Stimulated activated CD4-positive, alpha-beta T cell treated with anti-CD3 and anti-CD28 coated beads, Interleukin-2, amount 100 ng/mL, for 24 hours (primary cell): Measurements from ENCODE around the gene SEC31B.
A peak's percentile ranks its signal among the peaks of the same experiment; 100 is the strongest.

Source experiments
- DNase-seq, 2 donors: peaks; one replicate each; pipeline ENCODE4 v3.0.0-alpha.2; 2020

Gene SEC31B

DNA sequence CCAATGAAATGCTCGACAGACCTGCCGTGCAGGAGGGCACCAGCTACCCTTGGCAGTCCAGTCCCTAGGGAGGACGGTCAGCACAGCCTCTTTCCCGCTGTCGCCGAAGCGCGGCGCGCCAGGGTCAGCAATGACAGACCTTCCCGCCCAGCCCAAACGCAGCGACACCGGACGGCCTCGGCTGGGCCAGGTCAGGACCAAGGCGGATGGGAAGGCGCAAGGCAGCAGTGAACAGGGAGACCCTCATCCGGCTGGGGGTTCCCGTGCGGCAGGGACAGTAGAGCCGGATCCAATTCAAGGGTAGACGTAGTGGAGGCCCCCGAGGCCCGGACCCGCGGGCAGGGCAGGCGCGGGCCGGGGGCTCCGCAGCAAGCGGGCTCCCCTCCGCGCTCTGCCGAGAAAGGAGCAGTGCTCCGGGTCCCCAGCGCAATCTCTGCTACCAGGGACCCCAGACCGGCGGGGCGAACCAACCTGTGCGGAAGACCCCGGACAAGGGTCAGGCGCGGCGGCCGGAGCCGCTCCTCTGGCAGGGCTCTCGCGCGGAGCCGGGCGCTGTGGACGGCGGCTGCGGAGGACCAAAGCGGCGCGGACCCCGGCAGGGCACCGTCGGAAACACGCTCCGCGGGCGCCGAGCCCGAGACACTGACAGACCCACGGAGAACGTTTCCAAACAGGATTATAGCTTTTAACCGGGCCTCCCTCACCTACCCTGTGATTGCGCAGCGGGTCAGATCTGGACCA, at the start of gene SEC31B:
Gene SEC31B, minus strand, starts transcription at position 551 of the 741 bp plus-strand sequence. CDS start 2,909 bp downstream, outside the sequence.
- no peak for DNase-seq

- DNase-seq = no peak
These were observed 49.3 kb upstream of the SEC31B start for GRCh38 chr10:100568912-100569311.

GRCh38 chr10:100567826-100568225, 48.2 kb upstream of the SEC31B start:
- no peak for DNase-seq

- no peak for DNase-seq
These were observed 47.6 kb upstream of the SEC31B start for GRCh38 chr10:100567249-100567648.

DNA sequence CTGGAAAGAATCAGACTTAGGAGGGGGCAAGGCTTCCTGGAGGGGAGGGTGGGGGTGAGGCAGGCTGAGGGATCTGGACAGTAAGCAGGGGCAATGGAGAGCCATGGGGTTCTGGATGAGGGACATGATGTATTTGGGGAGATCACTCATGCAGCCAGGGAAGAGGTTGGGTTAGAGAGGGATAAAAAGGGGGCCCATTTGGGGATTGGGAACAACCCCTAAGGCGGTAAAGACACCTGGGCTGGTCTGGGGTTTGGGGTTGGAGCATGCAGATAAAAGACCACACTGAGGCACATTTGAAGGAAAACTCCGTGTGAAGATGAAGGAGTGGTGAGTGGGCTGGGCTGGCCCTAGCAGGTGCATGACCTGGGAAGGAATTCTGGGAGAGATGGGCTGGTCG, 46.9 kb upstream of the SEC31B start:
- DNase-seq = no peak

DNA sequence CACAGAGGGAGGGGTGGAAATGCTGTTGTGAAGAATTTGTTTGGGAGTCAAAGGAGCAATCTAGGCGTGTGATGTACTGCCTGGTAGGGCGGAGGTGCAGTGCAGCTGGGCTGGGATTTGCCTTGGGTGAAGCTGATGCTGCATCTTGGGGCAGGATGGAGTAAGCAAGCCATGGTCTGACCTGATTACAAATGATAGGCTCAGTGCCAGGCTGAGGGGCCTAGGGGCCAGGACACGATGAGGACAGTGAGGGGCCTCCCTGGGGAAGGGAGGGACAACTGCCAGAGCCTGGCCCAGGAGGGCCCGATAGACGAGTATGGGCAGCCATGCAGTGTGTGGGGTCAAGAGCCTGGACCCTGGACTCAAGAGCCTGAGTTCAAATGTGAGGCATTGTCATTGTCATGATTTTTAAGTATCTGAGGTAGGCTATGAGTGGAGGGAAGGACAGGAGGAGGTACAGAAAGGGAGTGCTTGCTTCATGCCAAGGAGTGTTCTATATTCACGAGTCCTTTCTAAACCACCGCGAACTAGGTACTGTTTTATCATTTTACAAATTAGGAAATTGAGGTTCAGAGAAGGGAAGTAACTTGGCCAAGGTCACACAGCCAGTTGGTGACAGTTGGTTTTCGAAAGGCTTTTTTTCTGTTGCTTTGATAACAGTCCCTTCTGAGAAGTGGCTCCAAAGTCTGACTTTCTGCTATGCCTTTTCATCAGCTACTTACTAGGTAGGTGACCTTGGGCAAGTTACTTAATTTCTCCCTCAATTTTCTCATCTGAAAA, 45.7 kb upstream of the SEC31B start:
- no peak for DNase-seq

DNA sequence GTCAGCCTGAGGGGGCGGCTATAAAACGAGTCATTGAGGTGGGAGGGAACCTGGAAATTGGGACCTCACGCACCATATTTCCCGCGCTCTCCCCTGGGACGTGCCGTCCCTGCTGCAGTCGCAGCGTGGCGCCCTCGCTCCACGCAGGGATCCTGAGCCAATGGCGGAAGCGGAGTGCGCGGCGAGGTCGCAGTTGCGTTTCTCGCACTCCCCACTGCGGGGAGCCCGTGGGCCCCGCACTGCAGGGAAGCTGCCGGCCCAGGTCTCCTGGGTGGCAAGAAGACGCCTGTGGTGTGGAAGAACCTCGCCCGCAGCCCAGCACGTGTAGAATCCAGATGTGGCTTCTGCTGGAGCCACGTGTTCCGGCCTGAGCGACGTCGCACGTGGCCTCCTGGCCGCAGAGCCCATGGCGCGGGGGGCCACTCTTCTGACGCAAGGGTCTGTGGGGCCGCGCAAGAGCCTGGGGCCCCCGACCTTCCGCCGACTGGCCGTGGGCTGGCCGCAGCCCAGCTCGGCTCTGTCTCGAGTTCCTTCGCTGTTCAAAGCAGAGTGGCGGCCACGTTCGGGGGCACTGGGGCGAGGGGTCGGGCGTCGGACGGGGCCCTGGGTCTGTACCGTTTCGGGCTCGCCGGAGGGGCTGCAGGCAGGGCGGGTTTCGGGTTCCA, 42.5 kb upstream of the SEC31B start:
- peak; percentile 81 to 82 for DNase-seq

DNA sequence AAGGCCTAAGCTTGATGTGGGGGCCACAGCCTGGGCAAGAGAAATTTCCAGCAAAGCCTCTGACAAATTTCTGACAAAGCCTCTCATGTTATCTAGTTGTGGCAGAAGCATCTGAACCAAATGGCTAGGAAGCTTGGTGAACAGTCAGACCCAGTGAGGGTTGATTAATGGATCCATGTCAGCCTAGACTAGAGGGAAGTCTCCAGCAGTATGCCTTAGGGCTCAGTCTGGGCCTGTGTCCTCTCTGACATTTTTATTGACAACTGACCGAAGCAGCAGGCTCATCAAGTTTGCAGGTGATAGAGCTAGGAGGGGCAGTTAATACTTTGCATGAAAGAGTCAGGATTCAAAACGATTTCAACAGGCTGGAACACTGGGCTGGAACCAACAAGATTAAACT, 41.3 kb upstream of the SEC31B start:
- no peak for DNase-seq

DNA sequence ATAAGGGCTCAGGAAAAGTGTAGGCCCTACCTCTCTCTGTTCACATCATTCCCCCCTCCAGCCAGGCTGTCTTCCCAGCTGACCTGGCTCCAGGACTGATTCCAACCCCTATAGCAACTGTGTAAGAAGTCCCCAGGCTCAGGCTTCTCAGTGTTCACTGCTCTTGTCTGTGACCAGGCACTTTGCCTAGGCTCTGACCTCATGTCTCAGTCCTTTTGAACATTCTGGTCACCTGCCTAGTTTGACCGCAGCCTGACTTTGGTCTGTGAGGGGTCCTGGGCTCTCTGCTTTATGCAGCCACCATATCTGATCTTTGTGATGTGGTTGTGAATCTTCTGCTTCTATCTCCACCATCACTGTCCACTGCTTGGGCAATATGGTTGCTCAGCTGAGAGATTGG, 40.6 kb upstream of the SEC31B start:
- DNase-seq = no peak

- DNase-seq = no peak
These were observed 35.2 kb upstream of the SEC31B start for GRCh38 chr10:100554902-100555301.

GRCh38 chr10:100553929-100554328, 34.3 kb upstream of the SEC31B start:
- no peak for DNase-seq

DNA sequence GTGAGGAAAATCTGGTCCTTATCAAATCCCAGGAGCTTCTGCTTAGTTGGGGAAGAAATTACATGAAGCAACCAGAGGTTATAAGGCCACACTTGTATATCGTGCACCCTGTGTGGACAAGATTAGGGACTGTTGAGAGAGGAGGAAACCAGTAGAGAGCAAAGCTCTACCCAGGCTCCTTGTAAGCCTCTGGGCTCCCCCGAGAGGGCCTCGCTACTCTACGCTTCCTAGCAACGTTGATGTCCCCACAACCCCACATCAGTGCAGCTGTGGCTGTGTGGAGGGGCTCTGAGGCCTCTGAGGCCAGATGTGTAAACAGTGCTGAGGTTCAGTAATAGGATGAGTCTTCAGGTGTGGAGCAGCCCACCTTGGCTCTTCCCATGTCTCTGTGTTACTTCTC, 32.1 kb upstream of the SEC31B start:
- no peak for DNase-seq

- DNase-seq = no peak
These were observed 31.5 kb upstream of the SEC31B start for GRCh38 chr10:100551196-100551595.

GRCh38 chr10:100544950-100545349, 25.3 kb upstream of the SEC31B start:
- DNase-seq = no peak

DNA sequence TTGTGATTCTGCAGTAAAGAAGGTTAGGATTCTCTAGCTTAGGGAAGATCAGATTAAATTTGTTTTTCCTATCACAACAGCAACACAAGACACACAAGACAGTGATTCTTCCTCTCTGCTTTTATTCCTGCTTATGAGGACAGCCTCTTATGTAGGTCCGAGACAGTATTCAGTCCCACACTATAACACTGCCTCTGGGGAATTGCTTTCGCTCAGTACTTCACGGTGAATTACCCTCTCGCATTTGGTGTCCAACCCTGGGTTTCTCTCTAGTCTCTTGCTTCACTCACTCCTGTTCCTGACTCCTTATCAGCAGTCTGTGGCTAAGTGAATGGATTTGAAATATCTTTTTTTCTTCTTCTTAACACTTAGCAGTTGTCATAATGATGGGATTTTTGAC, 17.8 kb upstream of the SEC31B start:
- no peak for DNase-seq

GRCh38 chr10:100535715-100536353, 16.2 kb upstream of the SEC31B start, which contains the start of gene HIF1AN:
TSS of gene HIF1AN (plus strand) at chr10:100535943. CDS start at chr10:100535959, 16 bp downstream.
- DNase-seq = peak; percentile 84 to 90

GRCh38 chr10:100535338-100535714, 15.7 kb upstream of the SEC31B start:
- no peak for DNase-seq

DNA sequence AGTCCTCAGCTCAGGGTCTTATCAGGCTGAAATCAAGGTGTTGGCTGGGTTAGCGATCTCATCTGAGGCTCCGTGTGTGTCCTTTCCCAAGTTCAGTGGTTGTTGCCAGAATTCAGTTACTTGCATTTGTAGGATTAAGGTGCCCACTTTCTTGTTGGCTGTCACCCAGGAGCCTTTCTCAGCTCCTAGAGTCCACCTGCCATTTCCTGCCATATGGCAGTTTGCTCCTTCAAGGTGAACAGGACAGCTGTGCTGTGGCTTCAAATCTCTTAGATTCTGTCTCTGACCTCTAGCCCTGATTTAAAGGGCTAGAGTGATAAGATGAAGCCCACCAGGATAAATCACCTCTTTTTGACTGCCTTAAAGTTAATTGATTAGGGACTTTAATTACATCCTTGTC, 15.1 kb upstream of the SEC31B start:
- DNase-seq = no peak

GRCh38 chr10:100531761-100532160, 12.1 kb upstream of the SEC31B start:
- DNase-seq = no peak

DNA sequence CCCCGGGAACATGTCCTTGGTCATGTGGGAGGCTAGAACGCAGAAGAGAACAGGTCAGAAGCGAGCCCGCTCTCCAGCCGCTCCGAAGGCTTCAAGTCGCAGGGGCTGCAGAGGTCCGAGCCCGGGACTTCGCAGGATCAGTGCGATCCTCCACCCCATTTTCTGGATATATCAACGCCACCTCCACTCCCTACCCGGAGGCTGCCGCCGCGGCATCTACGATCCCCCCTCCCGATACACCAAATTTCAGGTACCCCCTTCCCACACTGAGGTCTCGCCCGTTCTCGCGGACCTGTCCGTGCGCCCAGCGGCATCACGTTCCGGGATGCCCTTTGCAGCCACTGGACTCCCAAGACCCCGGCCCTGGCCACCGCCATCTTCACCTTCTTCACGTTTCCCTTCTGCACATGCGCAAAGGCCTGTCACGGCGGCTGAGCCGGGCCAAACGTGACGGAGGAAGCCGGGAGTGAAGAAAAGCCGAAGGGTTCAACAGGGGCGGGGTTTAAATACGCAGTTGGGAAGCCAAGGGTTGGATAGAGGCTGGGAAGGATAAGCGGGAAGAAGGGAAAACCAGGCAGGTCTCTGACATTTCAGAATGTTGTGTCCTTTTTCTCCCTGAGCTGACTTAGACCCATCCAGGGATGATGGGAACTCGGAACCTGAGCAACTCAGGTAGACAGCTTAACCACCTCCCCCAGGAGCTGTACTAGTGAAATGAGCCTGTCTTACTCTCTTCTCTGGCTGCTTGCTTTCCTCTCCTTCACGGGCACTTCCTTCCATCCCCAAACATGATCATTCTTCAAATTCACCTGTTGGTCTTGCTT, 10.0 kb upstream of the SEC31B start, which contains the start of gene NDUFB8:
Gene NDUFB8, minus strand, starts transcription at position 397 of the 824 bp plus-strand sequence. Its CDS starts 20 bp downstream, at position 377.
- DNase-seq = peak; percentile 88 to 91

GRCh38 chr10:100528921-100529474, 9.3 kb upstream of the SEC31B start:
- DNase-seq = peak in 1 of 2 donors; percentile 28
